GM23248 (cell line): ENCODE results near the gene NCOA1. TPM values are rescaled to one million over a fixed set of nuclear protein-coding genes. Genes with fewer than 3 reads are reported as not detected.
"Not testable (repeated sequence)": the region's sequence is repeated elsewhere in the genome, so short reads cannot be mapped to it uniquely, and the experiment has no call there.

Source experiments
- DNase-seq: peaks from one replicate; pipeline ENCODE4 v3.0.0-alpha.2; 2015
- H2AFZ ChIP-seq: fragments of 200-600 bp; sonication (generic); 2 replicates; pipeline ENCODE4 v1.6.1; 2016; ENCODE audit warnings: antibody characterized with exemption
- H3F3A ChIP-seq: fragments of 200-600 bp; sonication (generic); 2 replicates; pipeline ENCODE4 v1.6.1; 2016; ENCODE audit warnings: mild to moderate bottlenecking, antibody characterized with exemption, mixed run types; ENCODE audit not compliant: insufficient read depth
- H3K27ac ChIP-seq: fragments of 200-600 bp; sonication (generic); 2 replicates; pipeline ENCODE4 v1.5.1; 2016; ENCODE audit warnings: mild to moderate bottlenecking
- H3K27me3 ChIP-seq: fragments of 200-600 bp; sonication (generic); replicated peaks from 2 replicates; pipeline ENCODE4 v1.6.1; 2016; ENCODE audit warnings: mild to moderate bottlenecking; ENCODE audit not compliant: insufficient read depth
- H3K36me3 ChIP-seq: fragments of 200-600 bp; sonication (generic); 2 replicates; pipeline ENCODE4 v1.6.1; 2016; ENCODE audit warnings: low read depth, mild to moderate bottlenecking
- H3K4me1 ChIP-seq: fragments of 200-600 bp; sonication (generic); 2 replicates; pipeline ENCODE4 v1.6.1; 2016; ENCODE audit warnings: mild to moderate bottlenecking; ENCODE audit not compliant: insufficient read depth
- H3K4me2 ChIP-seq: fragments of 200-600 bp; sonication (generic); one replicate; pipeline ENCODE4 v1.6.1; 2016; ENCODE audit warnings: mild to moderate bottlenecking; ENCODE audit not compliant: unreplicated experiment
- H3K4me3 ChIP-seq: fragments of 200-600 bp; sonication (generic); 2 replicates; pipeline ENCODE4 v1.5.1; 2016; ENCODE audit warnings: mild to moderate bottlenecking
- H3K79me2 ChIP-seq: fragments of 200-600 bp; sonication (generic); 2 replicates; pipeline ENCODE4 v1.6.1; 2016; ENCODE audit warnings: mild to moderate bottlenecking; ENCODE audit not compliant: insufficient read depth
- H3K9ac ChIP-seq: fragments of 200-600 bp; sonication (generic); 2 replicates; pipeline ENCODE4 v1.6.1; 2016; ENCODE audit warnings: mild to moderate bottlenecking
- H3K9me2 ChIP-seq: fragments of 200-600 bp; sonication (generic); 2 replicates; pipeline ENCODE4 v1.6.1; 2016; ENCODE audit warnings: mixed run types, mild to moderate bottlenecking, moderate library complexity; ENCODE audit not compliant: insufficient read depth
- H3K9me3 ChIP-seq: fragments of 200-600 bp; sonication (generic); one replicate; pipeline ENCODE4 v1.6.1; 2017; ENCODE audit warnings: low read depth
- H4K20me1 ChIP-seq: fragments of 200-600 bp; sonication (generic); 2 replicates; pipeline ENCODE4 v1.6.0; 2016; ENCODE audit not compliant: insufficient read depth
- EZH2 ChIP-seq: fragments of 200-600 bp; sonication (generic); IDR thresholded peaks from 2 replicates; pipeline ENCODE4 v1.6.1; 2018; ENCODE audit warnings: antibody characterized with exemption, mild to moderate bottlenecking; ENCODE audit not compliant: insufficient read depth, poor library complexity, severe bottlenecking
- EZH2phosphoT487 ChIP-seq: fragments of 200-600 bp; sonication (generic); IDR thresholded peaks from 2 replicates; pipeline ENCODE4 v1.6.1; 2018; ENCODE audit warnings: antibody characterized with exemption, moderate library complexity, mild to moderate bottlenecking, low read depth; ENCODE audit not compliant: insufficient read depth
- WGBS, 2 experiments: methylation state at CpG; one replicate each; pipeline ENCODE4 v1.1.6; 2015 to 2017; ENCODE audit warnings: low lambda C conversion rate in 2 of 2, low coverage in 1 of 2; ENCODE audit errors: missing lambda C conversion rate in 2 of 2; 5-methylcytosine and 5-hydroxymethylcytosine counted together
- in situ Hi-C: fragments of 300-500 bp; cut with MboI; formaldehyde crosslinking; loops from 2 replicates; pipeline ENCODE4 v1.15.0; 2020
- polyA plus RNA-seq: library from polyadenylated mRNA; unstranded; fragments of >200 nt; fragmentation: Nextera tagmentation; extraction: Ambion mirVana; gene quantifications from 2 replicates; pipeline ENCODE4 v1.2.1, GENCODE V29; 2016
- total RNA-seq: library from RNA; depleted of rRNA; stranded (reverse); fragments of >200 nt; shearing (Covaris generic); gene quantifications from 2 replicates; pipeline ENCODE4 v1.2.3, GENCODE V29; 2014

Gene NCOA1
- total and polyA plus RNA-seq, 2 experiments from 2014 or later: 2.6 to 8.0 TPM

DNA sequence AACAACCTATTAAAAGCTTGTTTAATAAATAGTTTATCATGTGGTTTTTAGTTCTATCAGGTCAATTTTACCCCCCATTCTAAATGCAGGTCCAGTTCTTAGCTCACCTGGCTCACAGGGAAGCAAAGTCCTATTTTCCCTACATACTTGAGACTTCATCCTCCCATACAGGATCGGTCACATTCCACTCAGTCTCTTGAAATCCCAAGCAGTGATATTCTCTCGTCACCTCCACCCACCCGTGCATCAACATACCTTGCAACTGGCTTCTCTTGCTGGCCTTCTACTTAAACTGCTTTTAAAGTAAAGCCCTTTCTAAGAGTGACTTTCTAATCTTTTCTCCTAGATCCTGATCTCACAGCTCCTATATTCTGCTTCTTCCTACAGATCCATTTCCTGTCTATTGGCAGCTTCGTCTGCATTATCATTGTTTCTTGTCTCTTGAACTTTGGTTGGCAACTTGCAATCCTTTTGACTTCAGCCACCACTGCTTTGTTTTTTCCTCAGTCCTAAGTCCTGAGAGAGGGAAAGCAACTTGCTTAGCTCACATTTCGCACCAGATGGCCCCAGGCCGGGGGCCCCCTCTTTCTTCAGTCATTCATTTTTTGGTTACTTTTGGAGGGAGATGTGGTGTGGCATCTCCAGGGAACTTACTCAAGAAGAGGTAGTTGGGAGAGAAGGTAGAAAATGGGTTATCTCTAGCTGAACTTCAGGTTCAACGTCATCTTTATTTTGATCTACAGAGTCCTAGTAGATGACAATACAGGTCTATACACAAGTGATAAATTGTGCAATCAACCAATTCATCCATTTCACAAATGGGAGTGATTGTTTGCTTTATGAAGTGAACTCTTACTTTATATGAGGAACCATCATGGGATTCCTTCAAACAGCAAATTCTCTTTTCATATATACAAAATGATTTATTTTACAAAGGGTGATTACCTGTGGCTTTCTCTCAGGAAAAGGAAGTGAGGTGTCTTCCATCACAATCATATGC, 23.9 kb upstream of the NCOA1 start:
- H3F3A ChIP-seq: no peaks in the 10 kb centered on the region
- no peaks in the 10 kb centered on the region for H4K20me1 ChIP-seq
- H3K27ac ChIP-seq: no peak overlapping the region
- no peak overlapping the region for H2AFZ ChIP-seq
- no peak for TF ChIP-seq EZH2
- no peak for TF ChIP-seq EZH2phosphoT487
- no peaks in the 10 kb centered on the region for H3K79me2 ChIP-seq
- 77 to 79% methylated on average over 7 of the region's 7 CpGs for WGBS, 2 experiments
- no peaks in the 10 kb centered on the region for H3K9me3 ChIP-seq
- no peak overlapping the region for H3K9ac ChIP-seq
- no peak overlapping the region for H3K4me2 ChIP-seq
- no peak overlapping the region for H3K4me3 ChIP-seq
- H3K36me3 ChIP-seq: no peaks in the 10 kb centered on the region
- in situ Hi-C loops: no loop called here
- H3K4me1 ChIP-seq: no peaks in the 10 kb centered on the region
- H3K9me2 ChIP-seq: no peaks in the 10 kb centered on the region
- no peak for DNase-seq
- 0 out of 2 replicates have a peak, but pooled peaks cover 5% of the 10 kb centered on the region for H3K27me3 ChIP-seq

GRCh38 chr2:24468453-24468852, 22.6 kb upstream of the NCOA1 start:
- H3F3A ChIP-seq, H3K4me1 ChIP-seq, DNase-seq, H3K27ac ChIP-seq, H3K4me2 ChIP-seq, H3K36me3 ChIP-seq, H2AFZ ChIP-seq, H3K79me2 ChIP-seq, H3K9ac ChIP-seq, H3K9me3 ChIP-seq, H3K4me3 ChIP-seq, H3K27me3 ChIP-seq, in situ Hi-C loops, H4K20me1 ChIP-seq, H3K9me2 ChIP-seq: not testable (repeated sequence)
- WGBS, 2 experiments: 0 to 12% methylated on average over 1 of the region's 1 CpG

DNA sequence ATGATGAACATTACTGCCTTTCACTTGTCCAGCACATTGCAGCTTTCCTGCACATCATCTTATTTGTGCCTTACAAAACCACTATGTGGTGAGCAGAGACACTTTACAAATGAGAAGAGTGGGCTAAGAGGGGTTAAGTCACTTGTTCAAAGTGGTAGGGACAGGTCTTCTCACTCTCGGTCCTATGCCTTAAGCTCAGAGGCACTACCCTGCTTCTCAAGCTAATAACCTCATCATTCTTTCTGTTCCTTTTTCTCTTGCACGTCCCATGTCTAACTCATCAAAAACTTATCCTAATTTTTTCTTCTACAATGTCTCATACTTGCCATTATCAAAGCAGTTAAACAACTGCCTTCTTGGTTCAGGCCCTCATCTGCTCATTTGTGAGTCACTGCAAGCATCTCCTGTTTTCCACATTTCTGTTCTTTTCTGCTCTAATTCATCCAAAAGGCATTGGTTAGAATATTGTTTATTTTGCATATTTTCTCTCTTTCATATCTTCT, 21.9 kb upstream of the NCOA1 start:
- H3K4me1 ChIP-seq: no peaks in the 10 kb centered on the region
- in situ Hi-C loops: no loop called here
- H3K4me3 ChIP-seq: no peak overlapping the region
- no peak for TF ChIP-seq EZH2
- TF ChIP-seq EZH2phosphoT487: no peak
- 42 to 60% methylated on average over 2 of the region's 2 CpGs for WGBS, 2 experiments
- no peaks in the 10 kb centered on the region for H3F3A ChIP-seq
- H3K9ac ChIP-seq: no peak overlapping the region
- no peak overlapping the region for H2AFZ ChIP-seq
- no peak overlapping the region for H3K27ac ChIP-seq
- no peaks in the 10 kb centered on the region for H3K9me3 ChIP-seq
- H3K36me3 ChIP-seq: no peaks in the 10 kb centered on the region
- H3K4me2 ChIP-seq: no peak overlapping the region
- H3K79me2 ChIP-seq: no peaks in the 10 kb centered on the region
- H3K27me3 ChIP-seq: 0 out of 2 replicates have a peak, but pooled peaks cover 5% of the 10 kb centered on the region
- no peaks in the 10 kb centered on the region for H3K9me2 ChIP-seq
- H4K20me1 ChIP-seq: no peaks in the 10 kb centered on the region
- DNase-seq: no peak

GRCh38 chr2:24471662-24472061, 19.4 kb upstream of the NCOA1 start:
- no peaks in the 10 kb centered on the region for H3K9me2 ChIP-seq
- 50 to 57% methylated on average over 5 of the region's 5 CpGs for WGBS, 2 experiments
- no peaks in the 10 kb centered on the region for H3K36me3 ChIP-seq
- no peaks in the 10 kb centered on the region for H3K79me2 ChIP-seq
- in situ Hi-C loops: no loop called here
- H3K9ac ChIP-seq: no peak overlapping the region
- H3F3A ChIP-seq: no peaks in the 10 kb centered on the region
- H3K4me2 ChIP-seq: no peak overlapping the region
- H3K4me3 ChIP-seq: no peak overlapping the region
- peak; percentile 4 for DNase-seq
- H2AFZ ChIP-seq: no peak overlapping the region
- 0 out of 2 replicates have a peak, but pooled peaks cover 5% of the 10 kb centered on the region for H3K27me3 ChIP-seq
- H3K9me3 ChIP-seq: no peaks in the 10 kb centered on the region
- no peak overlapping the region for H3K27ac ChIP-seq
- H3K4me1 ChIP-seq: no peaks in the 10 kb centered on the region
- TF ChIP-seq EZH2 (no peak), EZH2phosphoT487 (no peak)
- H4K20me1 ChIP-seq: no peaks in the 10 kb centered on the region
